Loucy (cell line): ENCODE results near the gene HTR7.

Source experiments
- H2AFZ ChIP-seq: fragments of 200-600 bp; sonication (generic); 2 replicates; pipeline ENCODE4 v1.6.0; 2016; ENCODE audit warnings: antibody characterized with exemption, mild to moderate bottlenecking, low read length, moderate library complexity
- H3F3A ChIP-seq: fragments of 200-600 bp; 2 replicates; pipeline ENCODE4 v1.6.0; 2016; ENCODE audit warnings: antibody characterized with exemption, low read depth, mild to moderate bottlenecking
- H3K27me3 ChIP-seq: fragments of 200-600 bp; sonication (generic); 2 replicates; pipeline ENCODE4 v1.6.1; 2014; ENCODE audit warnings: low read length, mild to moderate bottlenecking; ENCODE audit not compliant: insufficient read depth, poor library complexity, severe bottlenecking
- H3K36me3 ChIP-seq: fragments of 200-600 bp; sonication (generic); 2 replicates; pipeline ENCODE4 v1.6.1; 2016; ENCODE audit warnings: low read length; ENCODE audit not compliant: insufficient read depth
- H3K4me1 ChIP-seq: fragments of 200-600 bp; sonication (generic); 2 replicates; pipeline ENCODE4 v1.5.1; 2014; ENCODE audit warnings: low read length, mild to moderate bottlenecking; ENCODE audit not compliant: insufficient read depth, poor library complexity, severe bottlenecking
- H3K4me2 ChIP-seq: fragments of 200-600 bp; sonication (generic); 2 replicates; pipeline ENCODE4 v1.6.0; 2014; ENCODE audit warnings: antibody characterized with exemption, low read length, low read depth, mild to moderate bottlenecking; ENCODE audit not compliant: poor library complexity, severe bottlenecking
- H3K4me3 ChIP-seq: fragments of 200-600 bp; sonication (generic); 2 replicates; pipeline ENCODE4 v1.5.1; 2014; ENCODE audit warnings: low read length, mild to moderate bottlenecking, mixed read lengths; ENCODE audit not compliant: poor library complexity, severe bottlenecking
- H3K79me2 ChIP-seq: fragments of 200-600 bp; sonication (generic); 2 replicates; pipeline ENCODE4 v1.6.1; 2014; ENCODE audit warnings: low read length; ENCODE audit not compliant: insufficient read depth
- H3K9ac ChIP-seq: fragments of 200-600 bp; sonication (generic); 2 replicates; pipeline ENCODE4 v1.6.0; 2014; ENCODE audit warnings: mild to moderate bottlenecking, low read depth, low read length, moderate library complexity; ENCODE audit not compliant: poor library complexity, severe bottlenecking
- H3K9me2 ChIP-seq: fragments of 200-600 bp; sonication (generic); replicated peaks from 2 replicates; pipeline ENCODE4 v1.6.1; 2016; ENCODE audit warnings: low read depth, low read length, mixed read lengths
- H3K9me3 ChIP-seq: fragments of 200-600 bp; sonication (generic); 2 replicates; pipeline ENCODE4 v1.6.1; 2014; ENCODE audit warnings: mild to moderate bottlenecking, antibody characterized with exemption, low read length, low read depth; ENCODE audit not compliant: insufficient read depth
- H4K20me1 ChIP-seq: fragments of 200-600 bp; sonication (generic); 2 replicates; pipeline ENCODE4 v1.6.0; 2014; ENCODE audit warnings: antibody characterized with exemption, low read length, mild to moderate bottlenecking; ENCODE audit not compliant: insufficient read depth, poor library complexity, severe bottlenecking
- CTCF ChIP-seq: fragments of 200-600 bp; sonication (generic); conservative IDR thresholded peaks from 2 replicates; pipeline ENCODE4 v1.5.1; 2014; ENCODE audit warnings: mild to moderate bottlenecking, antibody characterized with exemption, low read length
- EZH2phosphoT487 ChIP-seq: fragments of 200-600 bp; IDR thresholded peaks from 2 replicates; pipeline ENCODE4 v1.6.1; 2018; ENCODE audit warnings: antibody characterized with exemption, mild to moderate bottlenecking, moderate library complexity, borderline replicate concordance

The HTR7 gene

GRCh38 chr10:90780488-90780887 is 77.4 kb downstream of the HTR7 start:
- no peak overlapping the region for H3K9ac ChIP-seq
- TF ChIP-seq EZH2phosphoT487: no peak
- TF ChIP-seq CTCF: no peak
- no peaks in the 10 kb centered on the region for H3F3A ChIP-seq
- H3K4me3 ChIP-seq: no peak overlapping the region
- no peaks in the 10 kb centered on the region for H3K9me2 ChIP-seq
- no peak overlapping the region for H3K4me2 ChIP-seq
- no peaks in the 10 kb centered on the region for H3K4me1 ChIP-seq
- no peaks in the 10 kb centered on the region for H3K79me2 ChIP-seq
- H3K36me3 ChIP-seq: no peaks in the 10 kb centered on the region
- no peaks in the 10 kb centered on the region for H3K9me3 ChIP-seq
- no peaks in the 10 kb centered on the region for H3K27me3 ChIP-seq
- no peak overlapping the region for H2AFZ ChIP-seq
- no peaks in the 10 kb centered on the region for H4K20me1 ChIP-seq

- no peak overlapping the region for H3K9ac ChIP-seq
- H3K9me3 ChIP-seq: no peaks in the 10 kb centered on the region
- no peaks in the 10 kb centered on the region for H3K9me2 ChIP-seq
- H4K20me1 ChIP-seq: no peaks in the 10 kb centered on the region
- H3K4me2 ChIP-seq: no peak overlapping the region
- H3K4me1 ChIP-seq: no peaks in the 10 kb centered on the region
- H3K27me3 ChIP-seq: no peaks in the 10 kb centered on the region
- no peaks in the 10 kb centered on the region for H3K79me2 ChIP-seq
- no peak overlapping the region for H3K4me3 ChIP-seq
- TF ChIP-seq CTCF (peak; percentile 43), EZH2phosphoT487 (no peak)
- H3K36me3 ChIP-seq: no peaks in the 10 kb centered on the region
- H3F3A ChIP-seq: no peaks in the 10 kb centered on the region
- H2AFZ ChIP-seq: no peak overlapping the region
These were observed 78.3 kb downstream of the HTR7 start for GRCh38 chr10:90779548-90779947.

- Histone ChIP-seq H3K4me2 (no peak overlapping the region), H3K79me2 (no peaks in the 10 kb centered on the region)
- TF ChIP-seq CTCF (no peak), EZH2phosphoT487 (no peak)
These were observed 80.2 kb downstream of the HTR7 start for GRCh38 chr10:90777621-90778020.

More at GRCh38 chr10:90777621-90778020, 80.2 kb downstream of the HTR7 start:
- Histone ChIP-seq H3K9me3 (no peaks in the 10 kb centered on the region), H4K20me1 (no peaks in the 10 kb centered on the region), H3K9ac (no peak overlapping the region), H3K9me2 (no peaks in the 10 kb centered on the region), H3F3A (no peaks in the 10 kb centered on the region), H3K4me1 (no peaks in the 10 kb centered on the region), H3K27me3 (no peaks in the 10 kb centered on the region), H3K4me3 (no peak overlapping the region), H2AFZ (no peak overlapping the region), H3K36me3 (no peaks in the 10 kb centered on the region)
